ENCODE results near the gene FKRP. TPM values are rescaled to one million over a fixed set of nuclear protein-coding genes. Genes with fewer than 3 reads are reported as not detected.
A peak's percentile ranks its signal among the peaks of the same experiment; 100 is the strongest.

Gene FKRP
- total RNA-seq, 1 donor from 2014 or later, result 27.8 TPM

- peak; percentile 12 for TF ChIP-seq CTCF (conservative IDR thresholded peaks at IDR 0.05; ENCODE audit: low read depth, low read length)
- H3K4me3 ChIP-seq (ENCODE audit: low read depth, low read length), result no peak overlapping the region
- no peak for DNase-seq (ENCODE audit: low read depth)
Observed at GRCh38 chr19:46721269-46722003, 24.4 kb upstream of the FKRP start.

- no peak for TF ChIP-seq CTCF (conservative IDR thresholded peaks at IDR 0.05; ENCODE audit: low read depth, low read length)
- DNase-seq (ENCODE audit: low read depth), result no peak
Observed at GRCh38 chr19:46722004-46722380, 23.9 kb upstream of the FKRP start.

GRCh38 chr19:46722421-46723022 is 23.3 kb upstream of the FKRP start:
- no peak for TF ChIP-seq CTCF (conservative IDR thresholded peaks at IDR 0.05; ENCODE audit: low read depth, low read length)
- DNase-seq (ENCODE audit: low read depth), result no peak
- no peak overlapping the region for H3K4me3 ChIP-seq (ENCODE audit: low read depth, low read length)

More at GRCh38 chr19:46722004-46722380, 23.9 kb upstream of the FKRP start:
- no peak overlapping the region for H3K4me3 ChIP-seq (ENCODE audit: low read depth, low read length)

GRCh38 chr19:46723023-46723461 is 22.8 kb upstream of the FKRP start:
- DNase-seq (ENCODE audit: low read depth), result no peak
- no peak for TF ChIP-seq CTCF (conservative IDR thresholded peaks at IDR 0.05; ENCODE audit: low read depth, low read length)
- no peak overlapping the region for H3K4me3 ChIP-seq (ENCODE audit: low read depth, low read length)

GRCh38 chr19:46723471-46723870 is 22.4 kb upstream of the FKRP start:
- no peak for DNase-seq (ENCODE audit: low read depth)
- no peak for TF ChIP-seq CTCF (conservative IDR thresholded peaks at IDR 0.05; ENCODE audit: low read depth, low read length)

GRCh38 chr19:46724468-46724867 is 21.4 kb upstream of the FKRP start:
- no peak for DNase-seq (ENCODE audit: low read depth)
- TF ChIP-seq CTCF (conservative IDR thresholded peaks at IDR 0.05; ENCODE audit: low read depth, low read length), result no peak
- H3K4me3 ChIP-seq (ENCODE audit: low read depth, low read length), result no peak overlapping the region

More at GRCh38 chr19:46723471-46723870, 22.4 kb upstream of the FKRP start:
- no peak overlapping the region for H3K4me3 ChIP-seq (ENCODE audit: low read depth, low read length)

All from epithelial cell of proximal tubule (primary cell).